Measurements from ENCODE around the gene REC8. TPM values are rescaled to one million over a fixed set of nuclear protein-coding genes. Genes with fewer than 3 reads are reported as not detected.

The REC8 gene
- total RNA-seq, 1 experiment from 2014 or later: 7.6 TPM

GRCh38 chr14:24190416-24190815 is 18.5 kb downstream of the REC8 start:
- no peak for ATAC-seq
- Histone ChIP-seq H3K27ac (ENCODE audit: low read depth, low read length) (no peak overlapping the region), H3K9me3 (ENCODE audit: control insufficient read depth in 1 of 2, insufficient read depth in 1 of 2, low read depth in 1 of 2, low read length in 2 of 2) (no peaks in the 10 kb centered on the region), H3K36me3 (ENCODE audit: control insufficient read depth in 1 of 2, insufficient read depth in 2 of 2, low read length in 2 of 2) (peaks cover 27 to 29% of the 10 kb centered on the region in 2 experiments; a peak in 3 of 4 replicates), H4K20me1 (ENCODE audit: insufficient read depth) (no peaks in the 10 kb centered on the region), H3K9me2 (ENCODE audit: insufficient read depth) (no peaks in the 10 kb centered on the region), H3K9ac (ENCODE audit: low read length) (no peak overlapping the region), H3K79me2 (ENCODE audit: insufficient read depth, low read length) (peaks cover 51% of the 10 kb centered on the region), H3K4me3 (replicated peaks in 1 of 2; ENCODE audit: low read depth in 1 of 2, low read length in 2 of 2) (no peak overlapping the region), H3K4me2 (ENCODE audit: low read length) (no peak overlapping the region), H3K27me3 (ENCODE audit: insufficient read depth, low read length) (no peaks in the 10 kb centered on the region), H3K4me1 (ENCODE audit: control insufficient read depth in 1 of 2, insufficient read depth in 2 of 2, low read length in 2 of 2) (peaks cover 24 to 31% of the 10 kb centered on the region in 2 experiments), H2AFZ (ENCODE audit: low read depth, low read length, poor library complexity, severe bottlenecking) (no peak overlapping the region)
- ChIA-PET CTCF (no interaction called here), RAD21 (ENCODE audit: low non-redundant PET in 1 of 2, low total read pairs in 2 of 2, uncharacterized antibody in 2 of 2, unreplicated experiment in 2 of 2) (no interaction called here), POLR2A (no interaction called here)
- intact Hi-C loops (cut with micrococcal nuclease): no loop called here
- DNase-seq (ENCODE audit: low read depth, low spot score): no peak
- TF ChIP-seq EZH2 (IDR thresholded peaks at IDR 0.05) (no peak), SP1 (IDR thresholded peaks at IDR 0.05; ENCODE audit: low read depth) (no peak), ELF1 (IDR thresholded peaks at IDR 0.05; ENCODE audit: borderline replicate concordance, low read depth) (no peak), ZNF274 (IDR thresholded peaks at IDR 0.05; ENCODE audit: low read depth, low read length) (no peak), YY1 (IDR thresholded peaks at IDR 0.05; ENCODE audit: extremely low read depth, insufficient replicate concordance, low read depth, low read length) (no peak), EGR1 (IDR thresholded peaks at IDR 0.05; ENCODE audit: low read depth) (no peak), POLR2AphosphoS5 (IDR thresholded peaks at IDR 0.05; ENCODE audit: low read depth, low read length) (no peak), ATF3 (IDR thresholded peaks at IDR 0.05) (no peak), ZBTB33 (IDR thresholded peaks at IDR 0.05; ENCODE audit: extremely low read depth, insufficient replicate concordance, low read length) (no peak), ZFX (IDR thresholded peaks at IDR 0.05) (no peak), JUND (IDR thresholded peaks at IDR 0.05) (no peak), CTCF (IDR thresholded peaks at IDR 0.05 in 2 of 3, conservative IDR thresholded peaks at IDR 0.05 in 1 of 3; ENCODE audit: borderline replicate concordance in 1 of 3, insufficient read depth in 1 of 3, low read depth in 2 of 3, low read length in 2 of 3) (no peak), SRF (IDR thresholded peaks at IDR 0.05; ENCODE audit: low read depth) (no peak), CBX3 (IDR thresholded peaks at IDR 0.05; ENCODE audit: low read depth) (no peak), CEBPB (IDR thresholded peaks at IDR 0.05; ENCODE audit: low read depth) (no peak)
- BruUV-seq (replicated peaks): no TSS peak

All from HCT116 (cell line).